Kidney (tissue), 14 donors: Measurements from ENCODE around the gene CELF4. TPM values are rescaled to one million over a fixed set of nuclear protein-coding genes. Genes with fewer than 3 reads are reported as not detected.

ENCODE experiments used
- DNase-seq, 5 donors: peaks; one replicate each; pipeline ENCODE4 v3.0.0-alpha.2; 2013 to 2020
- FAIRE-seq: peaks from 2 replicates; lab custom pipeline; 2012; peaks lifted over from hg19 to GRCh38; lab: Jason Lieb, UNC
- H3K27ac ChIP-seq, 2 donors: one replicate each; pipeline ENCODE4 v1.7.0; 2013; ENCODE audit warnings: low read depth in 2 of 2, low read length in 2 of 2, inconsistent platforms in 1 of 2
- H3K27me3 ChIP-seq: one replicate; pipeline ENCODE4 v1.7.1; 2013; ENCODE audit warnings: low read length, inconsistent platforms; ENCODE audit not compliant: control insufficient read depth, insufficient read depth
- H3K36me3 ChIP-seq, 3 donors: one replicate each; pipeline versions ENCODE4 v1.7.0 to v1.7.1; 2013; ENCODE audit warnings: low read length in 3 of 3, control low read depth in 1 of 3, inconsistent platforms in 1 of 3; ENCODE audit not compliant: insufficient read depth in 3 of 3, control insufficient read depth in 2 of 3
- H3K4me1 ChIP-seq, 3 donors: one replicate each; pipeline versions ENCODE4 v1.7.0 to v1.7.1; 2013; ENCODE audit warnings: low read length in 3 of 3, inconsistent platforms in 1 of 3, low read depth in 1 of 3; ENCODE audit not compliant: control insufficient read depth in 2 of 3, insufficient read depth in 2 of 3
- H3K4me3 ChIP-seq, 3 donors: one replicate each; pipeline versions ENCODE4 v1.7.0 to v1.8.1; 2013; ENCODE audit warnings: low read length in 3 of 3, control low read depth in 1 of 3, inconsistent platforms in 1 of 3
- H3K9ac ChIP-seq, 3 donors: one replicate each; pipeline versions ENCODE4 v1.7.0 to v1.7.1; 2013; ENCODE audit warnings: low read length in 3 of 3, control low read depth in 1 of 3, inconsistent platforms in 1 of 3
- H3K9me3 ChIP-seq, 3 donors: one replicate each; pipeline versions ENCODE4 v1.7.0 to v1.7.1; 2013; ENCODE audit warnings: low read length in 3 of 3, control low read depth in 1 of 3, inconsistent platforms in 1 of 3; ENCODE audit not compliant: control insufficient read depth in 2 of 3, insufficient read depth in 1 of 3
- intact Hi-C: fragments of 100-400 bp; cut with DNase I; formaldehyde crosslinking; loops from one replicate; pipeline ENCODE4 v1.11.1; 2022
- polyA plus RNA-seq: library from polyadenylated mRNA; stranded (reverse); fragments of 350-450 nt; fragmentation: Illumina TruSeq; extraction: RNeasy Lipid Tissue Mini Kit (QIAGEN cat#74804); gene quantifications from one replicate; pipeline ENCODE4 v1.2.3, GENCODE V29; 2014; ENCODE audit warnings: low read depth, low replicate concordance; ENCODE audit not compliant: insufficient read depth
- total RNA-seq: library from RNA; stranded (reverse); fragmentation: NEBNext Ultra II Directional; extraction: Animal tissue kit (Norgen Biotek cat#: 25700); gene quantifications from one replicate; pipeline ENCODE4 v1.2.1, GENCODE V29; 2021
- TF ChIP-seq, protein P1 (sequence below): IDR thresholded peaks from 3 replicates; pipeline ENCODE4 v1.5.1; 2012; ENCODE audit warnings: mild to moderate bottlenecking, moderate library complexity, borderline replicate concordance; ENCODE audit not compliant: insufficient read depth; ENCODE audit errors: extremely low read depth
- donor health status: control.
- donor health status: control.
- donor health status: control.
- donor health status: control.
- donor health status: control.
- donor health status: DM: yes; HTN: yes; CAD: no.
- donor health status: Normal renal cell carcinoma (clear cell type).

CELF4 gene
- total and polyA plus RNA-seq, 2 donors from 2014 or later, result 0.85 to 1.5 TPM

DNA sequence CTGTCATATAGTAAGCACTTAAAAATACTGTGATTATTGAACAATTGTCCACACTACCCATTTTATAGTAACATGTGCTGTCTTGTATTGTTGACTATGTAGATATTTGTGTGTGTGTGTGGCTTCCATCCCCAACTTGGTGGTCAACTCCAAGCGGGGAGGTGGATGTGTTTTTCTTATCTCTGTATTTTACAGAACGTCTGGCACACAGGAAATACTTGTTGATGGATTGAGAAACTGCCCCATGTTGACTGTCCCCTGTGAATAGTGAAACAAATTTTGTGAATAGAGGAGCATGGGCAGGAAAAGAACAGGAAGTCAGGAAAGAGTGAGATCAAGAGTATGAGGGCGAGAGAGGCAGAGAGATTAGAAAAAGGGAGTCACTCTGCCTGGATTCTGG lies 83.6 kb downstream of the CELF4 start:
- H3K36me3 ChIP-seq, result no peaks in the 10 kb centered on the region
- H3K4me1 ChIP-seq, result no peaks in the 10 kb centered on the region
- intact Hi-C loops, result no loop called here
- H3K27ac ChIP-seq, result no peak overlapping the region
- peaks cover 2% of the 10 kb centered on the region for H3K27me3 ChIP-seq
- H3K4me3 ChIP-seq, result no peak overlapping the region
- FAIRE-seq, result no peak
- no peak overlapping the region for H3K9ac ChIP-seq
- TF ChIP-seq, protein P1, sequence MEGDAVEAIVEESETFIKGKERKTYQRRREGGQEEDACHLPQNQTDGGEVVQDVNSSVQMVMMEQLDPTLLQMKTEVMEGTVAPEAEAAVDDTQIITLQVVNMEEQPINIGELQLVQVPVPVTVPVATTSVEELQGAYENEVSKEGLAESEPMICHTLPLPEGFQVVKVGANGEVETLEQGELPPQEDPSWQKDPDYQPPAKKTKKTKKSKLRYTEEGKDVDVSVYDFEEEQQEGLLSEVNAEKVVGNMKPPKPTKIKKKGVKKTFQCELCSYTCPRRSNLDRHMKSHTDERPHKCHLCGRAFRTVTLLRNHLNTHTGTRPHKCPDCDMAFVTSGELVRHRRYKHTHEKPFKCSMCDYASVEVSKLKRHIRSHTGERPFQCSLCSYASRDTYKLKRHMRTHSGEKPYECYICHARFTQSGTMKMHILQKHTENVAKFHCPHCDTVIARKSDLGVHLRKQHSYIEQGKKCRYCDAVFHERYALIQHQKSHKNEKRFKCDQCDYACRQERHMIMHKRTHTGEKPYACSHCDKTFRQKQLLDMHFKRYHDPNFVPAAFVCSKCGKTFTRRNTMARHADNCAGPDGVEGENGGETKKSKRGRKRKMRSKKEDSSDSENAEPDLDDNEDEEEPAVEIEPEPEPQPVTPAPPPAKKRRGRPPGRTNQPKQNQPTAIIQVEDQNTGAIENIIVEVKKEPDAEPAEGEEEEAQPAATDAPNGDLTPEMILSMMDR, result no peak
- H3K9me3 ChIP-seq, result no peaks in the 10 kb centered on the region
- no peak for DNase-seq

DNA sequence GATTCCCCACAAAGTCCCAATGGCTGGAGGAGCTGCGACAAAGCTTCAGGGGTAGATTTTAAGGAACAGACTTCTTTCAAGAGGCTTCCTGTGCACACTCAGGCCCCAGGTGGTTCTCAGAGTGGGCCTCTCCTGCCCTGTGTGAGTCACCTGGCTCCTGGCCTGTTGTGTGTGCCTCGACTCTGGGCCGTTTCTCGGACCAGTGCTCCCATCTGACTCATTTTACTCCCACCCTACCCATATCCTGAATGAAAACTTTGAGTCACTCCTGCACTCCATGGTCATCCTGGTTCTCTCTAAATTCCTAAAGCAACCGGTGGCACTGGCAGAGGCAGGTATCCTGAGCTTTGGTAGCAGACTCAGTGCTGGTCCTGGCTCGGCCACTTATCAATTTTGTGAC lies 84.1 kb downstream of the CELF4 start:
- TF ChIP-seq, protein P1, result no peak
- FAIRE-seq (no peak), DNase-seq (no peak)
- Histone ChIP-seq H3K9ac (no peak overlapping the region), H3K9me3 (no peaks in the 10 kb centered on the region), H3K4me1 (no peaks in the 10 kb centered on the region), H3K27me3 (peaks cover 2% of the 10 kb centered on the region), H3K36me3 (no peaks in the 10 kb centered on the region), H3K4me3 (no peak overlapping the region), H3K27ac (no peak overlapping the region)
- intact Hi-C loops, result no loop called here

DNA sequence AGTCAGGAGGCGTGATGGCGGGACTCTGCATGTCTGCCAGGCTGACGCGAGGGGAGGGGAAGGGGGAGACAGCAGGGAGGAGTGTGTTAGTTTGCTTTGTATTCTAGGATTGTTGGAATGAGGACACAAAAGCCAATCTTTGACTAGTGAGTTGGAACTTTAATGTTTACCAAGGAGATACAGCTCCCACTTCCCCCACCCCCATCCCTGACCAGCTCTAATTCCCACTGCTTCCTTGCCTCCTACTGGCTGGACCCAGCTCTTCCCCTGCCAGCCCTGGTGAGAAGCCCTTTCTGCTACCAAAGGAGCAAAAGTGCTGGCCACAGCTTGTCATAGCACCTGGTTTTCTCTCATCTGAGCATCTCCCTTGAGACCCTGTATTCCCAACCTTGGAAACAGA lies 84.5 kb downstream of the CELF4 start:
- peaks cover 2% of the 10 kb centered on the region for H3K27me3 ChIP-seq
- no peak overlapping the region for H3K9ac ChIP-seq
- intact Hi-C loops, result no loop called here
- FAIRE-seq, result no peak
- H3K36me3 ChIP-seq, result no peaks in the 10 kb centered on the region
- H3K4me1 ChIP-seq, result no peaks in the 10 kb centered on the region
- no peak overlapping the region for H3K27ac ChIP-seq
- TF ChIP-seq, protein P1, result no peak
- no peak overlapping the region for H3K4me3 ChIP-seq
- no peaks in the 10 kb centered on the region for H3K9me3 ChIP-seq
- DNase-seq, result peak in 4 of 5 donors; percentile 67 to 81 (median 73)
